HG02938 (cell line): ENCODE results near the gene ARHGAP42.

Experiments used
- ATAC-seq: cut with Tn5 transposase; IDR thresholded peaks from one replicate; pipeline ENCODE4 v1.9.1; 2021; ENCODE audit warnings: mild to moderate bottlenecking, moderate library complexity; ENCODE audit not compliant: unreplicated experiment

The ARHGAP42 gene

GRCh38 chr11:100680070-100680469, 7.0 kb upstream of the ARHGAP42 start:
- ATAC-seq: no peak

GRCh38 chr11:100681064-100681502, 6.0 kb upstream of the ARHGAP42 start:
- peak; percentile 98 for ATAC-seq

GRCh38 chr11:100682247-100682969, 4.7 kb upstream of the ARHGAP42 start:
- ATAC-seq: no peak

- no peak for ATAC-seq
These were observed 4.0 kb upstream of the ARHGAP42 start for GRCh38 chr11:100683126-100683525.

GRCh38 chr11:100684101-100685065, 2.7 kb upstream of the ARHGAP42 start:
- peak; percentile 34 for ATAC-seq

GRCh38 chr11:100686476-100687053, 523 bp upstream of the ARHGAP42 start:
- no peak for ATAC-seq

GRCh38 chr11:100687630-100688395, 725 bp downstream of the ARHGAP42 start:
- ATAC-seq: peak; percentile 74

- ATAC-seq: no peak
These were observed 2.1 kb downstream of the ARHGAP42 start for GRCh38 chr11:100689141-100689540.

- no peak for ATAC-seq
These were observed 5.0 kb downstream of the ARHGAP42 start for GRCh38 chr11:100691896-100692653.

GRCh38 chr11:100695911-100696310, 8.8 kb downstream of the ARHGAP42 start:
- ATAC-seq: no peak

GRCh38 chr11:100703139-100703538, 16.1 kb downstream of the ARHGAP42 start:
- no peak for ATAC-seq

GRCh38 chr11:100703801-100704575, 16.9 kb downstream of the ARHGAP42 start:
- no peak for ATAC-seq

GRCh38 chr11:100705447-100705846, 18.4 kb downstream of the ARHGAP42 start:
- peak; percentile 39 for ATAC-seq

GRCh38 chr11:100706179-100706578, 19.1 kb downstream of the ARHGAP42 start:
- peak; percentile 72 for ATAC-seq

GRCh38 chr11:100709233-100709957, 22.3 kb downstream of the ARHGAP42 start:
- peak; percentile 74 for ATAC-seq

- ATAC-seq: no peak
These were observed 24.9 kb downstream of the ARHGAP42 start for GRCh38 chr11:100711984-100712383.

GRCh38 chr11:100712583-100712982, 25.5 kb downstream of the ARHGAP42 start:
- no peak for ATAC-seq

- no peak for ATAC-seq
These were observed 28.2 kb downstream of the ARHGAP42 start for GRCh38 chr11:100715165-100715761.
